Epithelial cell of esophagus (primary cell): ENCODE results near the gene SSR2.

Experiments
- DNase-seq: peaks from one replicate; pipeline ENCODE4 v3.0.0; 2010; ENCODE audit warnings: low read depth
- H3K4me3 ChIP-seq: 2 replicates; pipeline ENCODE4 v1.5.1; 2011; ENCODE audit warnings: mild to moderate bottlenecking, low read length, control low read depth
- TF ChIP-seq, protein P1 (sequence below): IDR thresholded peaks from 2 replicates; pipeline ENCODE4 v1.5.1; 2011; ENCODE audit warnings: low read depth, mild to moderate bottlenecking, low read length, control low read depth, inconsistent platforms; ENCODE audit not compliant: insufficient read depth; ENCODE audit errors: missing control alignments

SSR2 gene

GRCh38 chr1:155971910-155972809 lies 48.6 kb downstream of the SSR2 start:
- TF ChIP-seq, protein P1, sequence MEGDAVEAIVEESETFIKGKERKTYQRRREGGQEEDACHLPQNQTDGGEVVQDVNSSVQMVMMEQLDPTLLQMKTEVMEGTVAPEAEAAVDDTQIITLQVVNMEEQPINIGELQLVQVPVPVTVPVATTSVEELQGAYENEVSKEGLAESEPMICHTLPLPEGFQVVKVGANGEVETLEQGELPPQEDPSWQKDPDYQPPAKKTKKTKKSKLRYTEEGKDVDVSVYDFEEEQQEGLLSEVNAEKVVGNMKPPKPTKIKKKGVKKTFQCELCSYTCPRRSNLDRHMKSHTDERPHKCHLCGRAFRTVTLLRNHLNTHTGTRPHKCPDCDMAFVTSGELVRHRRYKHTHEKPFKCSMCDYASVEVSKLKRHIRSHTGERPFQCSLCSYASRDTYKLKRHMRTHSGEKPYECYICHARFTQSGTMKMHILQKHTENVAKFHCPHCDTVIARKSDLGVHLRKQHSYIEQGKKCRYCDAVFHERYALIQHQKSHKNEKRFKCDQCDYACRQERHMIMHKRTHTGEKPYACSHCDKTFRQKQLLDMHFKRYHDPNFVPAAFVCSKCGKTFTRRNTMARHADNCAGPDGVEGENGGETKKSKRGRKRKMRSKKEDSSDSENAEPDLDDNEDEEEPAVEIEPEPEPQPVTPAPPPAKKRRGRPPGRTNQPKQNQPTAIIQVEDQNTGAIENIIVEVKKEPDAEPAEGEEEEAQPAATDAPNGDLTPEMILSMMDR = no peak
- DNase-seq = no peak
- no peak overlapping the region for H3K4me3 ChIP-seq

- TF ChIP-seq, protein P1 = no peak
- no peak overlapping the region for H3K4me3 ChIP-seq
- peak; percentile 41 for DNase-seq
These were observed 50.1 kb downstream of the SSR2 start for GRCh38 chr1:155970531-155971167.

GRCh38 chr1:155969377-155969791 lies 51.4 kb downstream of the SSR2 start:
- TF ChIP-seq, protein P1 = no peak
- no peak overlapping the region for H3K4me3 ChIP-seq
- no peak for DNase-seq

GRCh38 chr1:155968670-155969069 lies 52.1 kb downstream of the SSR2 start:
- no peak for DNase-seq
- TF ChIP-seq, protein P1 = no peak
- no peak overlapping the region for H3K4me3 ChIP-seq

- no peak overlapping the region for H3K4me3 ChIP-seq
These were observed 52.7 kb downstream of the SSR2 start for GRCh38 chr1:155968051-155968400.

DNA sequence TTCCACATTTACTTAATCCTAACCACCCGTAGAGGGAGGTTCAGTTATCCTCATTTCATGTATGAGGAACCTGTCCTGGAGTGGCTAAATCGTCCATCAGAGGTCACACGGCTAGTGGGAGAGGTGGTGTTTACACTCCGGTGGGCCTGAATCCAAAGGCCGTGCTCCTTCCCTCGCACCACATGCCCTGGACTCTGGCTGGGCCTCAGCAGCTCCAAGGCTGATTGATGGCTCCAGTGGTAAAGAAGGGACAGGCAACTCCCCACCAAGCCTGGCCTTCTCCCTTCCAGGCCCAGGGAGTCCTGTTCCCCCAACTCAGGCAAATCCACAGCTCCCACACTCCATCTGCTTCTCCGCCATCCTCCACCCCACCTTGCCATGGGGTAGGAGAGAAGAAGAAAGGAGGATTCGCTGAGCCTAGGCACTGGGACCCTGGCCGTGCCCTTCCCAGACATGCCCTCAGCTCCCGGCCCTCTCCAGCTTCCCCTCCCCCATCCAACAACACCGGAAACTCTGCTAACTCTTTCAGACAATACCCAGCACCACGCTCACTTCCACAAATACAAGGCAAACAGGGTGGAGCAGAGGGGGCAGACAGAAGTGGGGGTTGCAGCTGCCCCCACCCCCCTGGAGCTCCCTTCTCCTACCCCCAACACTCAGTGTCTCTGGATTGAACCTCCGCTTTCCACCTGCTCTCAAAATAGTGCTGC lies 53.3 kb downstream of the SSR2 start:
- no peak for DNase-seq
- TF ChIP-seq, protein P1 = no peak
- H3K4me3 ChIP-seq = no peak overlapping the region

More at GRCh38 chr1:155968051-155968400, 52.7 kb downstream of the SSR2 start:
- no peak for DNase-seq
- TF ChIP-seq, protein P1 = no peak
